NB4 (cell line): Measurements from ENCODE around the gene XRCC1.

Experiments used
- CTCF ChIP-seq: IDR thresholded peaks from one replicate; pipeline ENCODE4 v1.5.1; 2012; ENCODE audit warnings: low read depth, low read length
- MAX ChIP-seq: IDR thresholded peaks from 2 replicates; pipeline ENCODE4 v1.6.1; 2011; ENCODE audit warnings: low read depth, low read length
- MYC ChIP-seq: IDR thresholded peaks from 2 replicates; pipeline ENCODE4 v1.6.1; 2011; ENCODE audit warnings: low read depth, low read length
- POLR2A ChIP-seq: IDR thresholded peaks from 2 replicates; pipeline ENCODE4 v1.6.1; 2011; ENCODE audit warnings: mild to moderate bottlenecking; ENCODE audit not compliant: insufficient read length; ENCODE audit errors: extremely low read depth

DNA sequence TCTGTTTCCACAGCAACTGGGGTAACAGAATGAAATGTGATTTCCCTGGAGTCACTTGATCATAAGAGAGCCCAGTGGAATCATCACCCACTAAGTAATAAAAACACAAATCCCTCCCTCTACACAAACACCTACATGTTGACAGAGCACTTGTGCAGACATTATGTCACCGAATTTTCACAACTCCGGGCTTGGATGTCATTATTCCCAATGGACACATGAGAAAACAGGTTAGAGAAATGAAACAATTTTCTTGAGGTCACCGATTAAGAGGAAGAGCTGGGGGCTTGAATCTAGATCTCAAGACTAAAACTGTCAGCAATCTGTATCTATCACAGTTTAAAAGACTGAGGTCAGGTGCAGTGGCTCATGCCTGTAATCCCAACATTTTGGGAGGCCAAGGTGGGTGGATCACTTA lies 3.1 kb downstream of the XRCC1 start:
- TF ChIP-seq CTCF (no peak), POLR2A (no peak), MAX (no peak), MYC (no peak)
